A673 (cell line): ENCODE data around the gene B3GALT5. TPM values are rescaled to one million over a fixed set of nuclear protein-coding genes. Genes with fewer than 3 reads are reported as not detected.

Source experiments
- BruUV-seq: library from RNA; stranded (reverse); fragments of 400-500 nt; replicated peaks from 2 replicates; lab custom pipeline; 2021; lab: Mats Ljungman, UMichigan
- CTCF ChIA-PET: fragments of 300-600 bp; sonication (Branson Sonifier 250); formaldehyde crosslinking; loops from one replicate; lab custom pipeline; 2022; ENCODE audit warnings: antibody characterized with exemption; lab: Charles Lee
- POLR2A ChIA-PET: fragments of 300-600 bp; sonication (Branson Sonifier 250); formaldehyde crosslinking; loops from one replicate; lab custom pipeline; 2022; ENCODE audit warnings: antibody characterized with exemption; ENCODE audit not compliant: low non-redundant PET; lab: Charles Lee
- DNase-seq: peaks from one replicate; pipeline ENCODE4 v3.0.0-alpha.2; 2015; ENCODE audit warnings: low spot score
- H3K27ac ChIP-seq: fragments of 200-600 bp; sonication (generic); 2 replicates; pipeline ENCODE4 v1.5.1; 2016; ENCODE audit warnings: mixed run types, low read depth, mild to moderate bottlenecking, mixed read lengths, antibody characterized with exemption, low read length; ENCODE audit not compliant: poor library complexity, severe bottlenecking
- H3K27me3 ChIP-seq: fragments of 200-600 bp; sonication (generic); replicated peaks from 2 replicates; pipeline ENCODE4 v1.6.1; 2017; ENCODE audit warnings: mixed run types, low read depth, mild to moderate bottlenecking, mixed read lengths, antibody characterized with exemption, low read length; ENCODE audit not compliant: insufficient read depth, poor library complexity
- H3K36me3 ChIP-seq: fragments of 200-600 bp; sonication (generic); 2 replicates; pipeline ENCODE4 v1.6.1; 2016; ENCODE audit warnings: mixed run types, mild to moderate bottlenecking, mixed read lengths, antibody characterized with exemption, low read length; ENCODE audit not compliant: insufficient read depth, poor library complexity, severe bottlenecking
- H3K4me1 ChIP-seq: fragments of 200-600 bp; sonication (generic); 2 replicates; pipeline ENCODE4 v1.6.1; 2017; ENCODE audit warnings: mixed run types, mild to moderate bottlenecking, mixed read lengths, antibody characterized with exemption, low read length; ENCODE audit not compliant: insufficient read depth, poor library complexity, severe bottlenecking
- H3K4me3 ChIP-seq: fragments of 200-600 bp; sonication (generic); 2 replicates; pipeline ENCODE4 v1.5.1; 2016; ENCODE audit warnings: low read depth, mixed run types, mild to moderate bottlenecking, mixed read lengths, low read length; ENCODE audit not compliant: poor library complexity, severe bottlenecking
- H3K9me3 ChIP-seq: fragments of 200-600 bp; sonication (generic); 2 replicates; pipeline ENCODE4 v1.6.1; 2016; ENCODE audit warnings: mixed run types, low read depth, mild to moderate bottlenecking, mixed read lengths, antibody characterized with exemption, low read length; ENCODE audit not compliant: poor library complexity, severe bottlenecking
- CTCF ChIP-seq: fragments of 300-800, 200-600 bp; sonication (generic); conservative IDR thresholded peaks from 2 replicates; pipeline ENCODE4 v1.5.1; 2017; ENCODE audit warnings: low read depth, mild to moderate bottlenecking, antibody characterized with exemption, low read length, moderate library complexity, mixed read lengths
- EZH2 ChIP-seq: fragments of 200-600 bp; sonication (generic); IDR thresholded peaks from 2 replicates; pipeline ENCODE4 v1.6.1; 2017; ENCODE audit warnings: borderline replicate concordance, low read depth, mild to moderate bottlenecking, mixed read lengths, antibody characterized with exemption, low read length; ENCODE audit not compliant: poor library complexity, severe bottlenecking
- intact Hi-C: fragments of 100-400 bp; cut with micrococcal nuclease; formaldehyde crosslinking; loops from one replicate; pipeline ENCODE4 v1.10.0; 2022; ENCODE audit not compliant: unreplicated experiment
- total RNA-seq: library from RNA; stranded (reverse); gene quantifications from 2 replicates; pipeline ENCODE4 v1.2.3, GENCODE V29; 2021

The B3GALT5 gene
- total RNA-seq, 1 experiment from 2014 or later, result 0.32 TPM

- Histone ChIP-seq H3K36me3 (no peaks in the 10 kb centered on the region), H3K9me3 (no peaks in the 10 kb centered on the region), H3K4me1 (no peaks in the 10 kb centered on the region), H3K4me3 (no peak overlapping the region), H3K27ac (no peak overlapping the region), H3K27me3 (no peaks in the 10 kb centered on the region)
- BruUV-seq, result no TSS peak
- intact Hi-C loops, result no loop called here
- DNase-seq, result no peak
- POLR2A ChIA-PET, result no interaction called here
- CTCF ChIA-PET, result interaction anchor here (0.6 kb wide), 1 partner anchor 1732 kb away, joined by 3 read pairs; no protein-coding TSS in a partner anchor
- TF ChIP-seq CTCF (no peak), EZH2 (no peak)
Measured at GRCh38 chr21:39650801-39651200, 38.1 kb downstream of the B3GALT5 start.

- no peak overlapping the region for H3K27ac ChIP-seq
- H3K4me3 ChIP-seq, result no peak overlapping the region
- ChIA-PET POLR2A (no interaction called here), CTCF (interaction anchor here (0.6 kb wide), 1 partner anchor 517 kb away, joined by 3 read pairs; no protein-coding TSS in a partner anchor)
- no peaks in the 10 kb centered on the region for H3K27me3 ChIP-seq
- intact Hi-C loops, result no loop called here
- no peaks in the 10 kb centered on the region for H3K9me3 ChIP-seq
- DNase-seq, result no peak
- H3K4me1 ChIP-seq, result no peaks in the 10 kb centered on the region
- no TSS peak for BruUV-seq
- TF ChIP-seq CTCF (no peak), EZH2 (no peak)
- H3K36me3 ChIP-seq, result no peaks in the 10 kb centered on the region
Measured at GRCh38 chr21:39651206-39651605, 38.5 kb downstream of the B3GALT5 start.

- POLR2A ChIA-PET, result no interaction called here
- no TSS peak for BruUV-seq
- DNase-seq, result no peak
- CTCF ChIA-PET, result no interaction called here
- Histone ChIP-seq H3K4me3 (no peak overlapping the region), H3K27ac (no peak overlapping the region), H3K4me1 (no peaks in the 10 kb centered on the region), H3K36me3 (no peaks in the 10 kb centered on the region), H3K27me3 (no peaks in the 10 kb centered on the region), H3K9me3 (no peaks in the 10 kb centered on the region)
- intact Hi-C loops, result no loop called here
- TF ChIP-seq EZH2 (no peak), CTCF (no peak)
Measured at GRCh38 chr21:39654951-39655350, 42.2 kb downstream of the B3GALT5 start.
